Measurements from ENCODE around the gene MRPS22. TPM values are rescaled to one million over a fixed set of nuclear protein-coding genes. Genes with fewer than 3 reads are reported as not detected.

MRPS22 gene
- total and polyA plus RNA-seq, 2 of the 13 experiments (the other 11 are each of a cell fraction or from before 2014, with no cell fraction given), result 52.7 to 113 TPM

DNA sequence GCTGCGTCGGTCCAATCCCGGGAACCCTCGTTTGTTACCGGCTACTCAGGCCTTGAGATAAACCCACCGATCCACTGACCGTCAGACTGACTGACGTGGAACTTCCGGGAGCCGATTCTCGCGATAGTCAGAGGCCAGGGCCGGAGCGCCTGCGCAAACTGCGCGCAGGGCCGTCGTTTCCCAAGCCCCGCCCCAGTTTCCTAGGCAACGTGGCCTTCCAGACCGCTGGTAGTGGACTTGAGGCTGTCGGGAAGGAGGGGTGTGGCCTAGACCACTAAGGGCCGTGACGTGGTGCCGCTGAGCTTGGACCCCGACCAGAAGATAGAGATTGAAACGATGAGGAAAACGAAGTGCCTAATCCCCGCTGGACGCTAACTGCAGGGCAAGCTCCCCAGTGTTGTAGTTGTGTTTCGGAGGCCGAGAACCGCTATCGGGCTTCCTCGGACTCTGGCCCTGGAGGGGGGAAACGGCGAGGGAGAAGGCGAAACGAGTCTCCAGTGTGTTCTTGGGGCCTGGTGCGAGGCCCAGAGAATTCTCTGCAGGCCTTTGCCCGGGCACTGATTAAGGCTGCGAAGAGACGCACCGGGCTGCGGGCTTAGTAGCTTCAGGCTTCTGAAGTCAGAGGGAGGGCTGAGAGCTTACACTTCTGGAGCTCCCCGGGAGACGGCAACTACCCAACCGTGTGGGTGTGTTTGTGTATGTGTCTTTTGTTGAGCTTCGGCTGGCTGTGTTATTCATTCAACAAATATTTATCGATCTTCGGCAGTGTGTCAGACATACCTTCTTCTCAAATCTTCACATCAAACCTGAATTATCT, 45.9 kb downstream of the MRPS22 start, which contains the start of gene COPB2 (continued):
- TF ChIP-seq KLF16 (CRISPR knock-in tag; IDR thresholded peaks at IDR 0.05), result peak in 1 of 2 experiments; percentile 51; a peak in 1 of 4 replicates
- TF ChIP-seq HIVEP1 (CRISPR knock-in tag; IDR thresholded peaks at IDR 0.05), result peak; percentile 72; the same call in 1 of the 2 replicates
- TF ChIP-seq RFXAP (CRISPR knock-in tag; IDR thresholded peaks at IDR 0.05; ENCODE audit: borderline replicate concordance), result peak; percentile 72; the same call in 1 of the 2 replicates
- TF ChIP-seq MXI1 (IDR thresholded peaks at IDR 0.05; ENCODE audit: borderline replicate concordance, low read depth, low read length), result peak; percentile 91; the same call in 2 of the 3 replicates
- TF ChIP-seq, protein P1, sequence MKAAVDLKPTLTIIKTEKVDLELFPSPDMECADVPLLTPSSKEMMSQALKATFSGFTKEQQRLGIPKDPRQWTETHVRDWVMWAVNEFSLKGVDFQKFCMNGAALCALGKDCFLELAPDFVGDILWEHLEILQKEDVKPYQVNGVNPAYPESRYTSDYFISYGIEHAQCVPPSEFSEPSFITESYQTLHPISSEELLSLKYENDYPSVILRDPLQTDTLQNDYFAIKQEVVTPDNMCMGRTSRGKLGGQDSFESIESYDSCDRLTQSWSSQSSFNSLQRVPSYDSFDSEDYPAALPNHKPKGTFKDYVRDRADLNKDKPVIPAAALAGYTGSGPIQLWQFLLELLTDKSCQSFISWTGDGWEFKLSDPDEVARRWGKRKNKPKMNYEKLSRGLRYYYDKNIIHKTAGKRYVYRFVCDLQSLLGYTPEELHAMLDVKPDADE (CRISPR knock-in tag; IDR thresholded peaks at IDR 0.05), result no peak
- TF ChIP-seq ZNF407 (CRISPR knock-in tag; IDR thresholded peaks at IDR 0.05; ENCODE audit: not compliant biosample characterization), result peak; percentile 6
- no peak; the same call in 1 of the 2 replicates for TF ChIP-seq CBX5 (CRISPR knock-in tag; IDR thresholded peaks at IDR 0.05; ENCODE audit: borderline replicate concordance)
- peak; percentile 96 for TF ChIP-seq GABPB1 (CRISPR knock-in tag; IDR thresholded peaks at IDR 0.05)
- peak; percentile 74; the same call in 1 of the 2 replicates for TF ChIP-seq ZFP36L1 (CRISPR knock-in tag; IDR thresholded peaks at IDR 0.05)
- no peak for TF ChIP-seq MATR3 (CRISPR knock-in tag; IDR thresholded peaks at IDR 0.05)
- TF ChIP-seq TGIF2 (CRISPR knock-in tag; IDR thresholded peaks at IDR 0.05), result no peak
- TF ChIP-seq ZBTB20 (CRISPR knock-in tag; IDR thresholded peaks at IDR 0.05; ENCODE audit: borderline replicate concordance, low read depth), result peak; percentile 27; the same call in 1 of the 2 replicates
- peak; percentile 83 to 92 for TF ChIP-seq POLR2A (IDR thresholded peaks at IDR 0.05; ENCODE audit: insufficient read depth in 1 of 2, low read depth in 2 of 2, low read length in 2 of 2)
- TF ChIP-seq, protein P2, sequence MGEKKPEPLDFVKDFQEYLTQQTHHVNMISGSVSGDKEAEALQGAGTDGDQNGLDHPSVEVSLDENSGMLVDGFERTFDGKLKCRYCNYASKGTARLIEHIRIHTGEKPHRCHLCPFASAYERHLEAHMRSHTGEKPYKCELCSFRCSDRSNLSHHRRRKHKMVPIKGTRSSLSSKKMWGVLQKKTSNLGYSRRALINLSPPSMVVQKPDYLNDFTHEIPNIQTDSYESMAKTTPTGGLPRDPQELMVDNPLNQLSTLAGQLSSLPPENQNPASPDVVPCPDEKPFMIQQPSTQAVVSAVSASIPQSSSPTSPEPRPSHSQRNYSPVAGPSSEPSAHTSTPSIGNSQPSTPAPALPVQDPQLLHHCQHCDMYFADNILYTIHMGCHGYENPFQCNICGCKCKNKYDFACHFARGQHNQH (CRISPR knock-in tag; IDR thresholded peaks at IDR 0.05), result peak; percentile 61
- peak; percentile 62 for TF ChIP-seq RBFOX2 (IDR thresholded peaks at IDR 0.05; ENCODE audit: low read depth, low read length)
- TF ChIP-seq SSRP1 (CRISPR knock-in tag; IDR thresholded peaks at IDR 0.05), result no peak
- TF ChIP-seq EZH2 (conservative IDR thresholded peaks at IDR 0.05; ENCODE audit: low read depth, low read length), result no peak
- TF ChIP-seq, protein P3, sequence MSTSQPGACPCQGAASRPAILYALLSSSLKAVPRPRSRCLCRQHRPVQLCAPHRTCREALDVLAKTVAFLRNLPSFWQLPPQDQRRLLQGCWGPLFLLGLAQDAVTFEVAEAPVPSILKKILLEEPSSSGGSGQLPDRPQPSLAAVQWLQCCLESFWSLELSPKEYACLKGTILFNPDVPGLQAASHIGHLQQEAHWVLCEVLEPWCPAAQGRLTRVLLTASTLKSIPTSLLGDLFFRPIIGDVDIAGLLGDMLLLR (CRISPR knock-in tag; IDR thresholded peaks at IDR 0.05), result 0 out of 2 replicates have a peak, but pooled peaks have one; percentile 58
- peak; percentile 93 for TF ChIP-seq KMT2A (CRISPR knock-in tag; IDR thresholded peaks at IDR 0.05)

All from HepG2 (cell line).